Spleen (tissue), 11 donors: ENCODE measurements around the gene ACVRL1. TPM values are rescaled to one million over a fixed set of nuclear protein-coding genes. Genes with fewer than 3 reads are reported as not detected.

Source experiments
- DNase-seq: peaks from one replicate; pipeline ENCODE4 v3.0.0-alpha.2; 2020
- H3K27ac ChIP-seq, 8 donors: fragments of 200-600 bp; sonication (generic) in 7 of 8; 1 replicate in 4 of 8; 2 replicates in 4 of 8; pipeline versions ENCODE4 v1.5.0 to v1.8.0; 2016 to 2021; ENCODE audit warnings: inconsistent platforms in 4 of 8, mild to moderate bottlenecking in 4 of 8, moderate library complexity in 1 of 8
- H3K27me3 ChIP-seq, 7 donors: fragments of 200-600 bp; sonication (generic) in 6 of 7; replicated peaks in 1 of 7; 1 replicate in 4 of 7; 2 replicates in 3 of 7; pipeline versions ENCODE4 v1.5.0 to v1.8.0; 2016 to 2021; ENCODE audit warnings: inconsistent platforms in 3 of 7, mild to moderate bottlenecking in 1 of 7
- H3K36me3 ChIP-seq, 6 donors: fragments of 200-600 bp; sonication (generic) in 5 of 6; 1 replicate in 4 of 6; 2 replicates in 2 of 6; pipeline versions ENCODE4 v1.5.0 to v1.8.0; 2016 to 2021; ENCODE audit warnings: inconsistent platforms in 2 of 6
- H3K4me1 ChIP-seq, 6 donors: fragments of 200-600 bp; sonication (generic) in 5 of 6; 1 replicate in 3 of 6; 2 replicates in 3 of 6; pipeline versions ENCODE4 v1.5.0 to v1.8.0; 2016 to 2021; ENCODE audit warnings: inconsistent platforms in 3 of 6
- H3K4me3 ChIP-seq, 8 donors: fragments of 200-600 bp; sonication (generic) in 7 of 8; 1 replicate in 4 of 8; 2 replicates in 4 of 8; pipeline versions ENCODE4 v1.5.0 to v1.8.0; 2016 to 2021; ENCODE audit warnings: inconsistent platforms in 4 of 8, mild to moderate bottlenecking in 4 of 8, moderate library complexity in 2 of 8
- H3K9me3 ChIP-seq, 8 donors: fragments of 200-600 bp; sonication (generic) in 7 of 8; 1 replicate in 4 of 8; 2 replicates in 4 of 8; pipeline versions ENCODE4 v1.5.0 to v1.8.0; 2016 to 2021; ENCODE audit warnings: inconsistent platforms in 4 of 8
- POLR2A ChIP-seq, 3 donors: fragments of 450-650 bp; IDR thresholded peaks; one replicate each; pipeline ENCODE4 v1.5.1; 2017; ENCODE audit warnings: antibody characterized with exemption in 3 of 3, mild to moderate bottlenecking in 1 of 3
- POLR2AphosphoS5 ChIP-seq, 3 donors: sonication (generic); formaldehyde crosslinking; IDR thresholded peaks; one replicate each; pipeline ENCODE4 v1.5.1; 2017; ENCODE audit warnings: antibody characterized with exemption in 3 of 3
- WGBS, 5 donors: extraction: QIAGEN DNeasy Blood & Tissue Kit in 3 of 5; methylation state at CpG; one replicate each; pipeline versions ENCODE4 v1.1.5 to v1.1.7; 2013 to 2018; 5-methylcytosine and 5-hydroxymethylcytosine counted together
- intact Hi-C: fragments of 100-400 bp; cut with DNase I; formaldehyde crosslinking; loops from one replicate; pipeline ENCODE4 v1.15.0; 2023; ENCODE audit warnings: low total_unique reads
- polyA plus RNA-seq, 3 donors: library from polyadenylated mRNA; stranded (reverse); fragments of 200-250 nt; gene quantifications; one replicate each; pipeline ENCODE4 v1.2.1, GENCODE V29; 2013
- total RNA-seq, 7 donors: library from RNA; depleted of rRNA in 3 of 7; stranded (reverse); fragments of >200 nt in 3 of 7; fragmentation: NEBNext Ultra II Directional in 4 of 7; extraction: Animal tissue kit (Norgen Biotek cat#: 25700) in 4 of 7; gene quantifications; one replicate each; pipeline versions ENCODE4 v1.1.0 to v1.2.1, GENCODE V29; 2016 to 2021
- TF ChIP-seq, protein P1 (sequence below), 11 experiments: fragments of 200-600 bp in 7 of 11; fragments of 450-650 bp in 4 of 11; sonication (generic) in 4 of 11; IDR thresholded peaks in 8 of 11; conservative IDR thresholded peaks in 3 of 11; 1 replicate in 7 of 11; 2 replicates in 4 of 11; pipeline versions ENCODE4 v1.4.0 to v1.8.0; 2016 to 2021; ENCODE audit warnings: antibody characterized with exemption in 11 of 11, inconsistent platforms in 4 of 11, mild to moderate bottlenecking in 1 of 11
- donor health status: healthy with polysubstance abuse.
- donor health status: DM: no; HTN: no; CAD: no; lungs with moderate emphysema.
- donor health status: DM: no; HTN: no; CAD: no.
- donor health status: Bipolar disorder and iron deficiency.
- donor health status: healthy.
- donor health status: DM: no; HTN: no; CAD: no.
- donor health status: DM: yes; HTN: yes; CAD: no.

ACVRL1 gene
- total and polyA plus RNA-seq, 10 donors = 12.5 to 109 (median 89.1) TPM

DNA sequence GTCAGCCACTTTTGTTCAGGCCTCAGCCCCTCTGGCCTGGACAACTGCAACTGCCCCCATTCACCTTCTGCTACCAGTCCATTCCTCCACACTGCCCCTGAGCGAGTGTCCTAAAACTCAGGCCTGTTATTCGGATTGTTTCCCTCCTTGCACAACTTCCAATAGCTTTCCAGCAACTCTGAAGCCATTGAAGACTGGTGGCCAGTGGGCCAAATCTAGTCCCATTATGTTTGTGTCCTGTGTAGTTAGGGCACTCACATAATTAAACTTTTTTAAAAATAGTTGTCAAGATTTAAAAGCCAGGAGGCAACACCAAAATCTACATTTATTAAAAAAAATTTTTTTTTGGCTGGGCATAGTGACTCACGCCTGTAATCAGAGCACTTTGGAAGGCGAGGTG lies 41.0 kb upstream of the ACVRL1 start:
- no peak for DNase-seq
- H3K27ac ChIP-seq = no peak overlapping the region
- TF ChIP-seq POLR2AphosphoS5 (IDR thresholded peaks at IDR 0.05) (no peak), POLR2A (IDR thresholded peaks at IDR 0.05) (no peak)
- TF ChIP-seq, protein P1, sequence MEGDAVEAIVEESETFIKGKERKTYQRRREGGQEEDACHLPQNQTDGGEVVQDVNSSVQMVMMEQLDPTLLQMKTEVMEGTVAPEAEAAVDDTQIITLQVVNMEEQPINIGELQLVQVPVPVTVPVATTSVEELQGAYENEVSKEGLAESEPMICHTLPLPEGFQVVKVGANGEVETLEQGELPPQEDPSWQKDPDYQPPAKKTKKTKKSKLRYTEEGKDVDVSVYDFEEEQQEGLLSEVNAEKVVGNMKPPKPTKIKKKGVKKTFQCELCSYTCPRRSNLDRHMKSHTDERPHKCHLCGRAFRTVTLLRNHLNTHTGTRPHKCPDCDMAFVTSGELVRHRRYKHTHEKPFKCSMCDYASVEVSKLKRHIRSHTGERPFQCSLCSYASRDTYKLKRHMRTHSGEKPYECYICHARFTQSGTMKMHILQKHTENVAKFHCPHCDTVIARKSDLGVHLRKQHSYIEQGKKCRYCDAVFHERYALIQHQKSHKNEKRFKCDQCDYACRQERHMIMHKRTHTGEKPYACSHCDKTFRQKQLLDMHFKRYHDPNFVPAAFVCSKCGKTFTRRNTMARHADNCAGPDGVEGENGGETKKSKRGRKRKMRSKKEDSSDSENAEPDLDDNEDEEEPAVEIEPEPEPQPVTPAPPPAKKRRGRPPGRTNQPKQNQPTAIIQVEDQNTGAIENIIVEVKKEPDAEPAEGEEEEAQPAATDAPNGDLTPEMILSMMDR (IDR thresholded peaks at IDR 0.05 in 8 of 11, conservative IDR thresholded peaks at IDR 0.05 in 3 of 11) = no peak
- no peaks in the 10 kb centered on the region for H3K9me3 ChIP-seq
- H3K36me3 ChIP-seq = no peaks in the 10 kb centered on the region
- intact Hi-C loops = no loop called here
- H3K4me3 ChIP-seq = no peak overlapping the region
- 91 to 98% (median 96%) methylated on average over 4 of the region's 4 CpGs for WGBS, 5 donors
- peaks cover 29 to 54% (median 45%) of the 10 kb centered on the region in 6 donors for H3K4me1 ChIP-seq
- peaks cover 0 to 81% (median 29%) of the 10 kb centered on the region in 7 donors for H3K27me3 ChIP-seq

DNA sequence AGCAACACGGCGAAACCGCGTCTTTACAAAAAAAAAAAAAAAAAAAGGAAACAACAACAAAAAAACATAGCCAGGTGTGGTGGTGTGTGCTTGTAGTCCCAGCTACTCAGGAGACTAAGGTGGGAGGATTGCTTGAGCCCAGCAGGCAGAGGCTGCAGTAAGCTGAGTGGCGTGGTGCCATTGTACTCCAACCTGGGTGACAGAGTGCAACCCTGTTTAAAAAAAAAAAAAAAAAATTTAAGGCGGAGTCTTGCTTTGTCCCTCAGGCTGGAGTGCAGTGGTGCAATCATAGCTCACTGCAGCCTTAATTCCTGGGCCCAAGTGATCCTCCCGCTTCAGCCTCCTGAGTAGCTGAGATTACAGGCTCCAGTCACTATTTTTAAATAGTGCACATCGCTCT lies 40.5 kb upstream of the ACVRL1 start:
- intact Hi-C loops = no loop called here
- H3K9me3 ChIP-seq = no peaks in the 10 kb centered on the region
- H3K27me3 ChIP-seq = peaks cover 0 to 84% (median 29%) of the 10 kb centered on the region in 7 donors
- H3K4me3 ChIP-seq = no peak overlapping the region
- 91 to 96% (median 95%) methylated on average over 8 of the region's 8 CpGs for WGBS, 5 donors
- no peaks in the 10 kb centered on the region for H3K36me3 ChIP-seq
- no peak overlapping the region for H3K27ac ChIP-seq
- DNase-seq = no peak
- peaks cover 29 to 57% (median 46%) of the 10 kb centered on the region in 6 donors for H3K4me1 ChIP-seq
- TF ChIP-seq POLR2A (IDR thresholded peaks at IDR 0.05) (no peak), POLR2AphosphoS5 (IDR thresholded peaks at IDR 0.05) (no peak)
- TF ChIP-seq, protein P1 (IDR thresholded peaks at IDR 0.05 in 8 of 11, conservative IDR thresholded peaks at IDR 0.05 in 3 of 11) = no peak

DNA sequence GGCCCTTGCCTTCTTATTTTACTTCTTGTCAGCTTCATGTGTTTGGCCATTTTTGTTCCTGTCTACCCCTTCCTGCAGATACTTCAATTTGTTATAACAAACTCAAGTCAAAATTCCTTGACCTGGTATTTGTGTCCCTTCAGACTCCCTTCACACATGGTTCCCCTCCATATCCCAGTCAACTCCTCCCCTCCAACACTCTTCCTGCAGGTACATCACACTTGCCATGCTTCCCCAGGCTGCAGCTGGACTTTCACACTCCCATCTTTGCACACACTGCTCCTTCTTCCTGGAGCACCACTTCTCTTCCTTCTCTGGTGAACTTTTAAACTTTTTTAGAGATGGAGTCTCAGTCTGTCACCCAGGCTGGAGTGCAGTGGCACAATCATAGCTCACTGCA lies 39.9 kb upstream of the ACVRL1 start:
- DNase-seq = no peak
- H3K36me3 ChIP-seq = no peaks in the 10 kb centered on the region
- no peak overlapping the region for H3K27ac ChIP-seq
- no peak overlapping the region for H3K4me3 ChIP-seq
- TF ChIP-seq POLR2A (IDR thresholded peaks at IDR 0.05) (no peak), POLR2AphosphoS5 (IDR thresholded peaks at IDR 0.05) (no peak)
- TF ChIP-seq, protein P1 (IDR thresholded peaks at IDR 0.05 in 8 of 11, conservative IDR thresholded peaks at IDR 0.05 in 3 of 11) = no peak
- peaks cover 0 to 78% (median 29%) of the 10 kb centered on the region in 7 donors for H3K27me3 ChIP-seq
- H3K9me3 ChIP-seq = no peaks in the 10 kb centered on the region
- H3K4me1 ChIP-seq = peaks cover 29 to 57% (median 46%) of the 10 kb centered on the region in 6 donors
- intact Hi-C loops = no loop called here

DNA sequence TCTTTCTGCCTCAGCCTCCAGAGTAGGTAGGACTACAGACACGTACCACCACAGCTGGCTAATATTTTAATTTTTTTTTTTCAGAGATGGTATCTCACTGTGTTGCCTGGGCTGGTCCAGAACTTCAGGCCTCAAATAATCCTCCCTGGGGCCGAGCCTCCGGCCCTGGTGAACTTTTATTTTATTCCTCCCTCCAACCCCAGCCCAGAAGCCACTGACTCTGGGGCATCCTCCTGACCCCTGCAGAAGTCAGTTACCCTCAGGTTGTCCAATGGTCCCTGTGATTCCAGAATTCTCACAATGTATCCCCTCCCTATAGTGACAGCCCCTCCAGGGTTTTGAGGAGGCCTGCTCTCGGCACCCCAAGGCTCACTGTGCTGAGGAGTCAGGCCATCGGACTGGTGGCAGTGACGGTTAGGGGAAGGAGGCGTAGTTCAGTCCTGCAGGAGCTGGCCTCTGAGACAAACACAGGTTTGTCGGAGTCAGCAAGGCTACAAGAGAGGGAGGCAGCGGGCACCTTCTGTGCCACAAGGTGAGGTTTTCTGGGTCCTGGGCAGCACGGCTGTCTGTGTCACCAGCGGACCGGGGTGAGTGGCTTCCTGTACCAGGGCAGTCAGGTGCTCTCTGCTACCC lies 39.4 kb upstream of the ACVRL1 start:
- Histone ChIP-seq H3K27ac (no peak overlapping the region), H3K9me3 (no peaks in the 10 kb centered on the region), H3K4me3 (no peak overlapping the region), H3K36me3 (no peaks in the 10 kb centered on the region), H3K4me1 (peaks cover 29 to 57% (median 46%) of the 10 kb centered on the region in 6 donors), H3K27me3 (peaks cover 0 to 73% (median 29%) of the 10 kb centered on the region in 7 donors)
- intact Hi-C loops = no loop called here
- WGBS, 5 donors = 84 to 87% (median 86%) methylated on average over 12 of the region's 12 CpGs
- no peak for DNase-seq
- TF ChIP-seq, protein P1 (IDR thresholded peaks at IDR 0.05 in 8 of 11, conservative IDR thresholded peaks at IDR 0.05 in 3 of 11) = no peak
- no peak for TF ChIP-seq POLR2A (IDR thresholded peaks at IDR 0.05)
- no peak for TF ChIP-seq POLR2AphosphoS5 (IDR thresholded peaks at IDR 0.05)
